HG02938 (cell line): ENCODE data around the gene TRMT61A.
A peak's percentile ranks its signal among the peaks of the same experiment; 100 is the strongest.

Experiments used
- ATAC-seq: cut with Tn5 transposase; IDR thresholded peaks from one replicate; pipeline ENCODE4 v1.9.1; 2021; ENCODE audit warnings: mild to moderate bottlenecking, moderate library complexity; ENCODE audit not compliant: unreplicated experiment

The TRMT61A gene

DNA sequence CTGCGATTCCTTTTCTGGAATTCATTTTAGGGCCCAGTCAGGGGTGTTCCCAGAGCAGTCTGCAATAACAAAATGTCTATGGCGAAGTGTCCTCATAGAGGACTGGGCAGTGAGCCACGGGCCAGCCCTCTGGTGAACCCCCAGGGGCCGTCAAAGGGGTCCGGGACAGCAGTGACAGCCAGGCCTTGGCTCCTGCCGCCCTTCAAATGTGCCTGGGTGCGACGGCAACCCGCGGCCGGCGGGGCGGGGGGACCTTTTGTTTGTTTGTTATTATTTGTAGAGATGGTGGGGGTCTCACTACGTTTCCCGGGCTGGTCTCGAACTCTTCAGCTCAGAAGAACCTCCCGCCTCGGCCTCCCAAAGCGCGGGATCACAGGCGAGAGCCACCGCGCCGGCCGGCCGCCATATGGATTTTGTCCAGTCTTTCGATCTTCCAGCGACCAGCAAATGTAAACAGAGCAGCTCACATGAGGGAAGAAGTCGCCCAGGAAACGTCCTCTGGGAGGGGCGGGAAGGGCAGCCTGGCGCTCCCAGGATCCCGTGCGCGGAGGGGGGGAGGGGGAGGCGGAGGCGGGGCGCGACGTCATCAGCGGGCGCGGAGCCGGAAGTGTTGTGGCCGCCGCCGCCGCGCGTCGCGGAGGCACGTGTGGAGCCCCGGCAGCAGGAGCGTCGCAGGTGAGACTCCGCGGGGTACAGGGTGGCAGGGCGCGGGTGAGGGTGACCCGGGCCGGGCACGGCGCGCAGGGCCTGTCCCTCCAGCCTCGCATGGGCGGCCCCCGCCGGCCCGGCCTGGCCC, at the start of gene TRMT61A:
Gene TRMT61A, plus strand, starts transcription at position 610 of the 796 bp plus-strand sequence. CDS start 783 bp downstream, outside the sequence.
- ATAC-seq, result no peak

DNA sequence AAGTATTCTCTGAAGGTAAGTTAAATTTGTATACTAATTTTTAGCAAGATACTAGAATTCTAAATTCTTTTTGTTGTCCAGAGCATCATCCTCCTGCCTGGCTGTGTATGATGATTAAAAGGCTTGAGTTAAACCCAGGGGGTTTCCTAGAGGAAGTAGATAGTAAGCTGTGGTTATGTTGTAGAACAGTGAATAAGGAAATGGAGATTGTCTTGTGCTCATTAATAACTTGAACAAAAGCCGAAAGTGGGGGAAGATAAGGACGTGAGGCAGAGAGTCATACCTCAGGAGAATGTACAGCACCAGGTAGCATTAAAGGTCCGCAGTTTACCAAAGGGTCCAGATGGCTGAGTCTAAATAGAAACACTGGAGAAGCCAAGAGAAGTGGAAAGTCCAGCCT, 48.4 kb upstream of the TRMT61A start:
- ATAC-seq, result peak; percentile 82

DNA sequence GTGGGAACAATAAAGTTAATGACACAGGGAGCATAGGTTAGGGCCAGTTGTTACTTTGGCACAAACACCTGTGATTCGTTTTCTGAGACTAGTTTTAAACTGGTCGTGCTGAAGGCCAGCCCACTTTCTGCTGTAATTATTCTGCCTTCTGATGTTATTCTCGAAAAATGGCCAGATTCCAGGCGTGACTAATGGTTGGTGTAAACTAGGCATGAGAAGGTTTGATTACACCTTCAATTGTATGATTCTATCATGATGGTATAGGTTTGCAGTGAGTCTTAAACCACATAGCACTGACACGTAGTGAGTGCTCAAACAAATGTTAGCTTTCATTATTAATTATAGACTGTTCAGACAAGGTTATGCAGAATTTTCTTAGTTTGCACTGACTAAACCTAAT, 45.4 kb upstream of the TRMT61A start:
- no peak for ATAC-seq

DNA sequence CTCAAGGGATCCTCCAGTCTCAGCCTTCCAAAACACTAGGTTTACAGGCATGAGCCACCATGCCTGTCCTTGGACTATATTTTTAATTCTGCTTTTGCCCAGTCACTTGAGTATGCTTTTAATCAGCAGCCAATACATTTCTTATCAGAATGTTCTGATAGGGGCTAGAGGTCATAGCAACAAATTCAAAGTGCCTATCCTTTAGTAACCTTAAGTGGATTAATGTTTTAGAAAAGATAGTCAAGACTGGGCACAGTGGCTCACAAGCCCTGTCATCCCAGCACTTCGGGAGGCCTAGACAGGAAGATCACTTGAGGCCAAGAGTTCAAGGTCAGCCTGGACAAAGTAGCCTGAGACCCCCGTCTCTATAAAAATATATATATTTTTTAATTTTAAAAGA, 43.5 kb upstream of the TRMT61A start:
- ATAC-seq, result no peak

DNA sequence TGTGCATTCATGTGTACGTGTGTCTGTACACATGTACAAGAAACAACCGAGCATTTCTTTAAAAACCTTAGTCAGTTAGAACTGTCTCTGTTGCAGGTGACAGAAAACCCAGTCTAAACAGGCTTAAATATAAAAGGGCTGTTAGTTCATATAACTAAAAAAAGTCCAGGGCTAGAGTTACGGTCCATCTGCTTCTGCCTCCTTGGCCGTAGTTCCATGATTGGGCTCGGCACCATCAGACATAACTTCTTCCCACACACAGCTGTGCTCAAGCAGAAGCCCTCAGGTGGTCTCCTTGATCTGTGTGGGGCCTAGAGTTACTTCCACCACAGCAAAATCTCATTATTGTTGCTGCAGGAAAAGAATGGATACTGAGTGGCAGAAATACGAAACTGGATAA, 40.9 kb upstream of the TRMT61A start:
- ATAC-seq, result no peak

DNA sequence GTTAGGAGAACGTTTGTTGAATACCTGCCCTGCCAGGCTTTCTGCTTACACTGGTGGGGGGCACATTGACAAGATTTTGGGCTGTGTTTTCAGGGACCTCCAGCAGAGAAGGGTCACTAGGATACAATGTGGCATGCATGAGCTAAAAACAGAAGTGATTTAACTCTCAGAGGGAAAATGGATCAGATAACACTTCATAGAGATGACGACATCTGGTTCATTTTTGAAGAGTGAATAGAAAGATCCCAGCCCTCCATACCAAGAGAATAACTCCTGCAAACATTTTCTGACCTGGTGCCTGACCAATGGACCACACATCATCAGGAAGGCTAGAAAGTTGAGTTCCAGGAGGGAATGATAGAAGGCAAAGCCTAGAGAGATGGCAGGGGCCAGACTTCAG, 40.0 kb upstream of the TRMT61A start:
- no peak for ATAC-seq

DNA sequence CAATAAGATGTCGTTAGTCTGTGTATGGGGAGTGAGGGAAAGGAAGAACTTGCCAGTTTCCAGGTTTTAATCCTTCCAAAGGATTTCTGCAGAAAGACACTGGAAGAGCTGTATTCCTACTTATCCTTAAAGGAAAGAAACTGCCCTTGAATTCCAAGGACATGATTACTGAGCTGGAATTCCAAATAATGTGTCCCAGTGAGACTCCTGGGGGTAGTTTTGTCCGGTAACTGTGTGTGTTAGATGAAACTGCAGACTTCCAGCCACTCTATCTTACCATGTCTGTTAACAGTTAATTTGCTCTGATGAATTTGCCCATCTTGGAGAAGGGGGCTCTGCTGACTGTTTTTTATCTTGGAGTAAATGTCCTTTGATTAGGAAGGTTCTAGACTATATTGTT, 39.4 kb upstream of the TRMT61A start:
- ATAC-seq, result no peak

DNA sequence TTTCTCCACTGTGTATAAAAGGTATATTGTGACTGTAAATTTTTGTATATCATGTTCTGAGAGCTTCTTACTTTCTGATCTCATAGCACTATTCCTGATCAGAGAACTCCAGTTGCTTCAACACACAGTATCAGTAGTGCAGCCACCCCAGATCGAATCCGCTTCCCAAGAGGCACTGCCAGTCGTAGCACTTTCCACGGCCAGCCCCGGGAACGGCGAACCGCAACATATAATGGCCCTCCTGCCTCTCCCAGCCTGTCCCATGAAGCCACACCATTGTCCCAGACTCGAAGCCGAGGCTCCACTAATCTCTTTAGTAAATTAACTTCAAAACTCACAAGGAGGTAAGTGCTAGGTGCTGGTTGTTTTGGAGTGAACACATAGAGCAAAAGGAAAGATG, 37.3 kb upstream of the TRMT61A start:
- no peak for ATAC-seq

DNA sequence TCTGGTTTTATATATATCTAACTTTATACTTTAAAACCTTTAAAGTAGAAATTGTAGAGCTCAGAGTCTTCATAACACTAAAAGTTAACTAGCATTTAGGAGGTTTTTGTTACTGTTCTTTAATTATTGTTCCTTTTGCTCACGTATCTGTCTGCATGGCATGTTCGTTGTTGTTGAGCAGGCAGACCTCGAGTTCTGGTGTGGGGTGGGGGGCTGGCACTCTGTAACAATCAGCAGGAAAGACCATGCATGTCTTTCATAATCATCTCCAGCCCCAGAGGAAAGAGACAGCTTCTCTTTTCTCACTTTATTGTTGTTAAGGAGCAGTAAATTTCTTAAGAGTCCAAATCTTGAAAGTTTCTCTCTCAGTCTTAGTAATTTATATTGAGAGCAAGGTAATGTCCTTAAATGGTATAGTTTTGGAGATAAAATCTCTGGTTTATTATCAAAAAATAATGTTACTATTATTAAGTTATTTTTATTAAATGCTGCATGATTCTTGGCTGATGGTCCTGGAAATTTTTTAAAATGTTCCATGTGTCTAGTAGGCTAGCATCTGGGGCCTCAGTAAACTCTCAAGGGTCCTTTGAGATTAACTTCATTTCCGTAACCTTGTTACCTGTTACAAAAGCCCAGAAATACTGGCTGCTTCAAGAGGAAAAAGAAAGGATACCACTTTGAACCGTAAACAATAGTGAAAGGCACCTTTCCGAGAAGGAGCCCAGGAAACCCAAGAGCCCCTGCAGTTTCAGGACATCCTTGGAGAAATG, 36.7 kb upstream of the TRMT61A start:
- ATAC-seq, result no peak

DNA sequence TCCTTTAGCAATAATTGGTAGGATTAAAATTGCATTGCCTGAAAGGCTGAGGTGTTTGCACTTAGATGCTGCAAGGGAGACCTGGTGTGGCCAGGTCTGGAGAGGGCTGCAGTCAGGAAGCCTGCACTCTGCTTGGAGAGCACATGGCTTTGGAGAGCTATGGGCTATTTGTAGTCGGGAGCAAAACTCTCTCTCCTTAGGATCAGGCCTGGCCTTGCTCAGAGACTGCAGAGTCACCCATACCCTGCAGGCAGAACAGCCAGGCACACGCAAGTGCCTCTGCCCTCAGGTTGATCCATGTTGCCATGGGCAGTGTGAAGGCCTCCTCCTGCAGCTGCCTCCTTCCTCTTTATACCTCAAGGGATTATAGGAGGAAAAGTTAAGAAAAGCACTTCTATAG, 33.1 kb upstream of the TRMT61A start:
- ATAC-seq, result no peak

DNA sequence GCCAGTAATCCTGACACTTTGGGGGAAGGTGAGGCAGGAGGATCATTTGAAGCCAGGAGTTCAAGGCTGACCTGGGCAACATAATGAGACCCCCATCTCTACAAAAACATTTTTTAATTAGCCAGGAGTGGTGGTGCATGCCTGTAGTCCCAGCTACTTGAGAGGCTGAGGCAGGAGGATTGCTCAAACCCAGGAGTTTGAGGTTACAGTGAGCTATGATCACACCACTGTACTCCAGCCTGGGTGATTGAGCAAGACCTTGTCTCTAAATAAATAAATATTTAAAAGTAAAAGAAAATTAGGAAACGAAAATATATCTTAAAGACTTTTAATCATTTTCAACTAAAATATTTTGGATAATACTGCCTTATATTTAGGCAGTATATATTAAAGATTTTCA, 32.2 kb upstream of the TRMT61A start:
- no peak for ATAC-seq

DNA sequence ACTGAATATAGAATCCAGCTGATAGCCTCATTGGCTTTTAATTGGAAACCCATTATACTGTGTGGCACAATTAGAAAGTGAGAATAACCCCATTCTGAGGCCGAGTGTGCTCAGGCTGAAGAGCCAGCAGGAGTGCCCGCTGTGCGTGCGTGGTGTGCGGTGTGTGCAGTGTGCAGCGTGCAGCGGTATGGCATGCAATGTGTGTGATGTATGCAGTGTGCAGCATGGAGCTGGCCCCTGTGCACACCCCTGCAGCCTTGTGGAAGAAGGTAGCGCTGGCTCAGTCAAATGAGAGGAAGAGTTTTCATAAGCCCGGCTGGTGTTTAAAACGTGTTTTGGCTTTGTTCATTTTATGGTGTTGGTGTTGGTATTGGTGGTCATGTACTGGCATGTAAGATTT, 29.3 kb upstream of the TRMT61A start:
- ATAC-seq, result no peak

DNA sequence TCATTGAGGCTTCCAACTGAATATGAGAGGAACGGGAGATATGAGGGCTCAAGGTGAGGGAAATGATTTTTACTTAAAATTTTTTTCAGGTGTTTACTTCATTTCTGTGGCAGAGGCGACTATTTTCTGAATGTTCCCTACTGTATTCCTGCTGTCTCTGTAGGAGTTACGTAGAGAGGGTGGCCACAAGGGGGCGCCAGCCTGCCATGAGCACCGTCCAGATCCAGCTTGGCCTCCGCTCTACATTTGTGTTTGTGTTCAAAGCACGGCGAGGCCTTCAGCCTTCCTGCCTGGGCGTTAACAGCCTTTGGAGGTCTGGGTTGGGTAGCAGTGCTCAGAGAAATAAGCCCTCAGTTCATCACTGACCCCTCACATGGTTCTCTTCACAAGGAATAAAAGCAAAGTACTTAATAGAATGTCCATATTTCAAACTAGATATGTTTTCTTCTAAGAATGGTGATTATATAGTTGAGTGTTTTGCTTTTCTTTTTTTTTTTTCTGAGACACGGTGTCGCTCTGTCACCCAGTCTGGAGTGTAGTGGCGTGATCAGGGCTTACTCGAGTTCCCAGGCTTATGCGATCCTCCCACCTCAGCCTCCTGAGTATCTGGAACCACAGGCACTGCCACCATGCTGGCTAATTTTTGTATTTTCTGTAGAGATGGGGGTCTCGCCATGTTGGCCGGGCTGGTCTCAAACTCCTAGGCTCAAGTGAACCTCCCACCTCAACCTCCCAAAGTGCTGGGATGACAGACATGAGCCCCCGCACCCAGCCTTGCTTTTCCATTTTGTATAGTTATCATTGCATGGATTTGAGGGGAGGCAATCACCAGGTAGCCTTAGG, 28.6 kb upstream of the TRMT61A start:
- no peak for ATAC-seq

DNA sequence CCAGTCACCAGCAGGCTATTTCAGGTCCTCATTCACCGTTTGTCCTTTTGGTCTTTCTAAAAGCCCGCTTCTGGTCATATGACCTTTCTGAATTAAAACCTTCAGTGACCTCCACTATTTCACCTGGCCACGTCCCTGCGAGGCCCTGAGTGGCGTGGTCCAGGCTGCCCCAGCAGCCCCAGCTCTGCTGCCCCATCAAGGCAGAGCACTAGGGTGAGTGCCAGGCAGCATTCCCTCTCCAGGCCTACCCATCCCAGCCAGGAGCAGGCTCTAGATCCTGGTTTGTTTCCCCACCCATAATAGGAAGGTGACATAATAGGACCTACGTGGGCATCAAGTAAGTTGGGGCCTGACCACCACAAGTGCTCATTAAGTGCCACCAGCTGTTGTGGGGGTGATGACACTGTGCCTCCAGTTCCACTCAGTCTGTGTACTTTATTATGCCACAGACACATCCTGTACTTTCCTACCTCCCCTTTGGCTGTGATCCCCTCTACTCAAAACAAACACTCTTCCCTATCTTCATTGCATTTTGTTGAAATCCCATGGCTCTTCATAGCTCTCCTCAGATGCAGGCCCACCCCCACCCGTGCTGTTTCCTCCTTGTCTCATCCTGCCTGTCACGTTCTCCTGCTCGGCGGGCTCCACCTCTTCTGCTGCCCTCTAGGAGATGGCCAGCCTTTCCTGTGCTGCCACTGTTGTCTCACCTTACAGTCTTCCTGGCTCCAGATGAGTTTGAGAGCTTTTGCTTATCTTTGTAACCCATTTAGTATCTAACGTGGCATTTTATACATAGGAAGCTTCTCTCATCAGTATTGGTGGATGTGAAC, 27.7 kb upstream of the TRMT61A start:
- no peak for ATAC-seq

DNA sequence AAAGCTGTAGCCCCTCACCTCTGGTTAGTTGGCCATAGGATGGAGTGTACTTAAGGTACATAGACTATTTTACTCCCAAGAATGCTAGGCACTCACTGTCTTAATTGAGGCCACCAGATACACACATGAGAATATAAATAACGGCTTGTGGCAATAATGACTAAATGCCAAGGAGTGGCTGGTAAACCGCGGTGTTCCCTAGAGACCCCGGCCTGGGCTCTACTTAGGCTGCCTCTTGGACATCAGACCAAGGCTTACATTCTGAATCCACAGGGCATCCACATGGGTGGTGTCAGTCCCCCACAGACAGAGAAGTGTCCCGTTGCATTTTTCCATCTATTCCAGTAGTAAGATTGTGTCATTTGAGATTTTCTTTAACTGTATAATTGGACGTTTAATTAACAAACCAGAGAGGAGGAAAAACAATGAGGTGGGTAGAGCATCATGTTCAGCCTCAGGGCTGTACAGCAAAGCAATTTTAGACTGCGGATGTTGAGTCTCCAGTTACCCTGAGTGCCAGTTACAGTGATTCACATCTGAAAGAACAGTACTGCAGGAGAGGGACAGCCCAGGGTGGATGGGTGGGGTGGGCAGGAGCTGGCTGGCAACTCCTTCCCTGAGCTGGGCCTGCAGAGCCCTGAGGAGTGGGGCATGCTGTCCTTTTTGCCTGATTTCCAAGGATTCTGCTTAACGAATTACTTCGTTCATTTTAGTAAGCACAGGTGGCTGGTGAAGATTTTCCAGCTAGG, 26.9 kb upstream of the TRMT61A start:
- ATAC-seq, result no peak

DNA sequence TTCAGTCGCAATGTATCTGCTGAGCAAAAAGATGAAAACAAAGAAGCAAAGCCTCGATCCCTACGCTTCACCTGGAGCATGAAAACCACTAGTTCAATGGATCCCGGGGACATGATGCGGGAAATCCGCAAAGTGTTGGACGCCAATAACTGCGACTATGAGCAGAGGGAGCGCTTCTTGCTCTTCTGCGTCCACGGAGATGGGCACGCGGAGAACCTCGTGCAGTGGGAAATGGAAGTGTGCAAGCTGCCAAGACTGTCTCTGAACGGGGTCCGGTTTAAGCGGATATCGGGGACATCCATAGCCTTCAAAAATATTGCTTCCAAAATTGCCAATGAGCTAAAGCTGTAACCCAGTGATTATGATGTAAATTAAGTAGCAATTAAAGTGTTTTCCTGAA, 26.1 kb upstream of the TRMT61A start:
- ATAC-seq, result no peak

DNA sequence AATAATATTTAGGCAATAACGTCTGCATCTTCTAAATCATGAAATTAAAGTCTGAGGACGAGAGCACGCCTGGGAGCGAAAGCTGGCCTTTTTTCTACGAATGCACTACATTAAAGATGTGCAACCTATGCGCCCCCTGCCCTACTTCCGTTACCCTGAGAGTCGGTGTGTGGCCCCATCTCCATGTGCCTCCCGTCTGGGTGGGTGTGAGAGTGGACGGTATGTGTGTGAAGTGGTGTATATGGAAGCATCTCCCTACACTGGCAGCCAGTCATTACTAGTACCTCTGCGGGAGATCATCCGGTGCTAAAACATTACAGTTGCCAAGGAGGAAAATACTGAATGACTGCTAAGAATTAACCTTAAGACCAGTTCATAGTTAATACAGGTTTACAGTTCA, 25.7 kb upstream of the TRMT61A start:
- no peak for ATAC-seq

DNA sequence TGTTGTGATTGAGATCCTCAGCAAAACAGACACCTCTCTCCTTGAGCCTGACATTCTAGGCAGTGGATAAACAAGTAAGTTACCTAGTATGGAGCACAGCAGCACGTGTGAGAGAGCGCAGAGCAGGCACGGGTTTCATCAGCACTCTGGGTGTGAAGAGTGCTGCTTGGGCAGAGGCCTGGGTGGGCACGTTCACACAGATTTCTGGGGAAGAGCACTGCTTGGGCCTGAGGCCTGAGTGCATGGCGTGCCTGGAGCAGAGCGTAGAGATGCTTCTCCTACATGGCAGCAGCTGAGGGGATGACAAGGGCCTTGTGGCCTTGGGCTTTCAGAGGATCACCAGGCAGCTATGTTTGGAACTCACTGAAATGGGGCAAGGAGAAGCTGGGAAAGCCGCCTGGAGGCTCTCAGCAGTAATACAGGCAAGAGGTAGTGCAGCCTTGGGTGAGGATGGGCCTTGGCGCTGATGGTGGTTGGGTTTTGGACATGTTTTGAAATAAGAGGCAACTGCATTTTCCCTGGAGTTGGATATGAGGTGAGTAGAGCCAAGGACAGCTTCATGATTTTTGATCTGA, 23.9 kb upstream of the TRMT61A start:
- ATAC-seq, result no peak

DNA sequence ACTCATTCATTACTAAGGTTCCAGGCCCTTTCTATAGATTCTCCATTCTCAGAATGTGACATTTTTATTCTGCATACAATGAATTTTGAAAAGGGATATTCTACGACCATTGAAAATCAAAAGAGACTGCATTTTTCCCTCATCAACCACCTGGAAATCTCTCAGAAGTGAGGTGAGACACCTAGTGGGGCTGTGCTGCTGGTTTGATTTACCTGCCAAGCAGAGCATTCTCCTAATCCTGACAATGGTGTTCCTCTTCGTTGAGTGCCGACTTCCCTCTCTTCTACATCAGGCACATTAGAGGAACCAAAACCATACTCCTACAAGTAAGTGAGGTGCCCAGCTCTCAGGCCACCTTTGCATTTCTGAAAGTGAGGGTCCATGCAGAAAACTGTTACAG, 21.2 kb upstream of the TRMT61A start:
- ATAC-seq, result no peak
